ENCODE measurements around the gene USH2A.

DNA sequence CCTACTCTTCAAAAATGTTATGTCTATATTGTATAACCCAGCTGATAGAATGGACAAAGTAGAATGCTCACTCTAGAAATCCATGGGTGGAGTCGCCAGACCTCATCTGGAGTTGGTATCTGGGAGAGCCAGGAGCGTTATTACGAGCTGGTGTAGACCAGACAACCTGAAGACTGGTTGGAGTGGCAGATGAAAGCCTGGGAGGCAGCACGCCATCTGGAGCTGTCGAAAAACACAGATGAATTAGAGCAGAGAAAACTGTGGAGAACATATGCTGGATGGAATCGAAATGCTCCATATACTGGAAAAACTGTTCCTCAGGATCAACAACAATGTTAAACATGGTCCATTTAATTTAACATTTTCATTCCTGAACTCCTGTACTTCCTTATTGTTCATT is 522.6 kb downstream of the USH2A start:
- TF ChIP-seq POLR2A (IDR thresholded peaks at IDR 0.05), result no peak
- TF ChIP-seq POLR2AphosphoS5 (IDR thresholded peaks at IDR 0.05), result no peak
